ENCODE data around the gene CCDC102B. TPM values are rescaled to one million over a fixed set of nuclear protein-coding genes. Genes with fewer than 3 reads are reported as not detected.
A peak's percentile ranks its signal among the peaks of the same experiment; 100 is the strongest.

CCDC102B gene
- total and polyA plus RNA-seq, 11 donors: 3.0 to 16.1 (median 5.3) TPM

GRCh38 chr18:68944330-68944729, 146.4 kb downstream of the CCDC102B start:
- no peak for ATAC-seq
- H3K4me1 ChIP-seq: peaks cover 0 to 12% (median 0%) of the 10 kb centered on the region in 12 donors
- no peak overlapping the region for H3K27ac ChIP-seq
- intact Hi-C loops (cut with DNase I): no loop called here
- no peak for DNase-seq
- H3K4me3 ChIP-seq: no peak overlapping the region
- WGBS, 4 donors: 23 to 38% (median 27%) methylated on average over 1 of the region's 1 CpG
- no peaks in the 10 kb centered on the region for H3K9me3 ChIP-seq
- H3K27me3 ChIP-seq: no peaks in the 10 kb centered on the region
- TF ChIP-seq POLR2A (IDR thresholded peaks at IDR 0.05) (no peak), CTCF (IDR thresholded peaks at IDR 0.05) (no peak)
- H3K36me3 ChIP-seq: no peaks in the 10 kb centered on the region

GRCh38 chr18:68944826-68945225, 146.9 kb downstream of the CCDC102B start:
- ATAC-seq (peak in 3 of 4 donors; percentile 22 to 34 (median 30)), DNase-seq (no peak)
- H3K4me3 ChIP-seq: no peak overlapping the region
- H3K27me3 ChIP-seq: no peaks in the 10 kb centered on the region
- 38 to 45% (median 39%) methylated on average over 1 of the region's 1 CpG for WGBS, 4 donors
- TF ChIP-seq POLR2A (IDR thresholded peaks at IDR 0.05) (no peak), CTCF (IDR thresholded peaks at IDR 0.05) (no peak)
- intact Hi-C loops (cut with DNase I): no loop called here
- peaks cover 0 to 12% (median 0%) of the 10 kb centered on the region in 12 donors for H3K4me1 ChIP-seq
- no peak overlapping the region for H3K27ac ChIP-seq
- H3K36me3 ChIP-seq: no peaks in the 10 kb centered on the region
- no peaks in the 10 kb centered on the region for H3K9me3 ChIP-seq

- peaks cover 0 to 6% (median 0%) of the 10 kb centered on the region in 12 donors for H3K9me3 ChIP-seq
- no peaks in the 10 kb centered on the region for H3K36me3 ChIP-seq
- no peak overlapping the region for H3K27ac ChIP-seq
- 89 to 92% (median 90%) methylated on average over 4 of the region's 4 CpGs for WGBS, 4 donors
- peaks cover 0 to 12% (median 0%) of the 10 kb centered on the region in 12 donors for H3K4me1 ChIP-seq
- ATAC-seq (no peak), DNase-seq (no peak)
- intact Hi-C loops (cut with DNase I): no loop called here
- TF ChIP-seq POLR2A (IDR thresholded peaks at IDR 0.05) (no peak), CTCF (IDR thresholded peaks at IDR 0.05) (no peak)
- no peaks in the 10 kb centered on the region for H3K27me3 ChIP-seq
- H3K4me3 ChIP-seq: no peak overlapping the region
Measured at GRCh38 chr18:68948622-68949021, 150.7 kb downstream of the CCDC102B start.

- H3K27me3 ChIP-seq: no peaks in the 10 kb centered on the region
- no peak for DNase-seq
- TF ChIP-seq CTCF (IDR thresholded peaks at IDR 0.05) (no peak), POLR2A (IDR thresholded peaks at IDR 0.05) (no peak)
- 67 to 76% (median 70%) methylated on average over 2 of the region's 2 CpGs for WGBS, 4 donors
- no peaks in the 10 kb centered on the region for H3K4me1 ChIP-seq
- no peak overlapping the region for H3K27ac ChIP-seq
- intact Hi-C loops (cut with DNase I): no loop called here
- no peak for ATAC-seq
- H3K36me3 ChIP-seq: no peaks in the 10 kb centered on the region
- no peak overlapping the region for H3K4me3 ChIP-seq
- peaks cover 0 to 6% (median 0%) of the 10 kb centered on the region in 12 donors for H3K9me3 ChIP-seq
Measured at GRCh38 chr18:68954738-68955137, 156.9 kb downstream of the CCDC102B start.
